Activated B cell treated with CpG ODN at 0.5 μM for 24 hours (primary cell): ENCODE measurements around the gene MYL6B. TPM values are rescaled to one million over a fixed set of nuclear protein-coding genes. Genes with fewer than 3 reads are reported as not detected.
"Not testable (repeated sequence)": the region's sequence is repeated elsewhere in the genome, so short reads cannot be mapped to it uniquely, and the experiment has no call there.

Source experiments
- ATAC-seq: fragments of 200-7000 bp; cut with Tn5 transposase; one replicate; pipeline ENCODE4 v1.10.0; 2021; ENCODE audit warnings: low read depth, mild to moderate bottlenecking, moderate library complexity
- CTCF ChIA-PET: fragments of 350-600 bp; sonication (Branson Sonifier 250); formaldehyde crosslinking; loops from one replicate; lab custom pipeline; 2021; ENCODE audit warnings: antibody characterized with exemption; lab: Charles Lee
- POLR2A ChIA-PET: fragments of 350-600 bp; sonication (Branson Sonifier 250); formaldehyde crosslinking; loops from one replicate; lab custom pipeline; 2021; ENCODE audit warnings: antibody characterized with exemption; lab: Charles Lee
- DNase-seq: peaks from one replicate; pipeline ENCODE4 v3.0.0; 2022
- H3K27ac Mint-ChIP-seq: one replicate; pipeline ENCODE4 v1.8.0; 2020; ENCODE audit warnings: mixed read lengths
- H3K27me3 Mint-ChIP-seq: one replicate; pipeline ENCODE4 v1.8.0; 2021; ENCODE audit warnings: mixed read lengths
- H3K36me3 Mint-ChIP-seq: one replicate; pipeline ENCODE4 v1.8.0; 2021; ENCODE audit warnings: low read depth, mixed read lengths
- H3K4me1 Mint-ChIP-seq: one replicate; pipeline ENCODE4 v1.8.0; 2021; ENCODE audit warnings: mixed read lengths
- H3K4me3 Mint-ChIP-seq: one replicate; pipeline ENCODE4 v1.8.0; 2020; ENCODE audit warnings: mild to moderate bottlenecking, mixed read lengths
- H3K9me3 Mint-ChIP-seq: one replicate; pipeline ENCODE4 v1.8.0; 2020; ENCODE audit warnings: mixed read lengths
- CTCF ChIP-seq: fragments of 200-600 bp; IDR thresholded peaks from one replicate; pipeline ENCODE4 v1.8.0; 2022; ENCODE audit warnings: antibody characterized with exemption, mild to moderate bottlenecking
- intact Hi-C: fragments of 100-400 bp; cut with micrococcal nuclease; formaldehyde crosslinking; loops from one replicate; pipeline ENCODE4 v1.15.1; 2024
- total RNA-seq: library from RNA; stranded (reverse); gene quantifications from 2 replicates; pipeline ENCODE4 v1.2.3, GENCODE V29; 2022

Gene MYL6B
- total RNA-seq, 1 donor from 2014 or later, result 25.2 TPM

- no peak for TF ChIP-seq CTCF
These were observed 1.3 kb downstream of the MYL6B start for GRCh38 chr12:56153678-56154065.

GRCh38 chr12:56154246-56154771 lies 1.9 kb downstream of the MYL6B start:
- TF ChIP-seq CTCF, result no peak

More at GRCh38 chr12:56153678-56154065, 1.3 kb downstream of the MYL6B start:
- peaks cover 25% of the 10 kb centered on the region for H3K36me3 Mint-ChIP-seq
- peak overlapping the region; percentile 35 for H3K4me3 Mint-ChIP-seq
- peaks cover 46% of the 10 kb centered on the region for H3K4me1 Mint-ChIP-seq
- H3K27me3 Mint-ChIP-seq, result no peaks in the 10 kb centered on the region
- no peaks in the 10 kb centered on the region for H3K9me3 Mint-ChIP-seq
- no peak overlapping the region for H3K27ac Mint-ChIP-seq
- DNase-seq (no peak), ATAC-seq (no peak)
- ChIA-PET POLR2A (interaction anchor here (1.1 kb wide), 1 partner anchor 34 kb away, joined by 5 read pairs; no protein-coding TSS in a partner anchor), CTCF (interaction anchor here (0.6 to 2.4 kb wide), 2 partner anchors 27 to 35 kb away, joined by 3 to 6 read pairs; partner anchors contain the start of gene SMARCC2)
- intact Hi-C loops, result no loop called here

GRCh38 chr12:56154818-56155217 lies 2.4 kb downstream of the MYL6B start:
- H3K4me3 Mint-ChIP-seq, result no peak overlapping the region
- POLR2A ChIA-PET, result interaction anchor here (1.1 to 1.9 kb wide), 3 partner anchors 27 to 67 kb away, joined by 4 to 8 read pairs (median 5); partner anchors contain the start of genes ESYT1 and RNF41
- intact Hi-C loops, result no loop called here
- no peaks in the 10 kb centered on the region for H3K9me3 Mint-ChIP-seq
- DNase-seq (no peak), ATAC-seq (no peak)
- no peak overlapping the region for H3K27ac Mint-ChIP-seq
- H3K4me1 Mint-ChIP-seq, result peaks cover 57% of the 10 kb centered on the region
- peaks cover 36% of the 10 kb centered on the region for H3K36me3 Mint-ChIP-seq
- CTCF ChIA-PET, result interaction anchor here (0.6 to 2.4 kb wide), 4 partner anchors 15 to 35 kb away, joined by 3 to 6 read pairs (median 4); partner anchors contain the start of gene SMARCC2
- TF ChIP-seq CTCF, result no peak
- no peaks in the 10 kb centered on the region for H3K27me3 Mint-ChIP-seq

More at GRCh38 chr12:56154246-56154771, 1.9 kb downstream of the MYL6B start:
- intact Hi-C loops, result no loop called here
- peaks cover 51% of the 10 kb centered on the region for H3K4me1 Mint-ChIP-seq
- H3K9me3 Mint-ChIP-seq, result no peaks in the 10 kb centered on the region
- ChIA-PET POLR2A (interaction anchor here (1.1 to 1.9 kb wide), 3 partner anchors 26 to 67 kb away, joined by 4 to 8 read pairs (median 5); partner anchors contain the start of genes ESYT1 and RNF41), CTCF (interaction anchor here (0.6 to 2.4 kb wide), 5 partner anchors 15 to 35 kb away, joined by 3 to 6 read pairs (median 4); partner anchors contain the start of gene SMARCC2)
- H3K36me3 Mint-ChIP-seq, result peaks cover 31% of the 10 kb centered on the region
- ATAC-seq, result no peak
- no peak overlapping the region for H3K4me3 Mint-ChIP-seq
- peak overlapping the region; percentile 35 for H3K27ac Mint-ChIP-seq
- H3K27me3 Mint-ChIP-seq, result no peaks in the 10 kb centered on the region
- DNase-seq, result no peak

DNA sequence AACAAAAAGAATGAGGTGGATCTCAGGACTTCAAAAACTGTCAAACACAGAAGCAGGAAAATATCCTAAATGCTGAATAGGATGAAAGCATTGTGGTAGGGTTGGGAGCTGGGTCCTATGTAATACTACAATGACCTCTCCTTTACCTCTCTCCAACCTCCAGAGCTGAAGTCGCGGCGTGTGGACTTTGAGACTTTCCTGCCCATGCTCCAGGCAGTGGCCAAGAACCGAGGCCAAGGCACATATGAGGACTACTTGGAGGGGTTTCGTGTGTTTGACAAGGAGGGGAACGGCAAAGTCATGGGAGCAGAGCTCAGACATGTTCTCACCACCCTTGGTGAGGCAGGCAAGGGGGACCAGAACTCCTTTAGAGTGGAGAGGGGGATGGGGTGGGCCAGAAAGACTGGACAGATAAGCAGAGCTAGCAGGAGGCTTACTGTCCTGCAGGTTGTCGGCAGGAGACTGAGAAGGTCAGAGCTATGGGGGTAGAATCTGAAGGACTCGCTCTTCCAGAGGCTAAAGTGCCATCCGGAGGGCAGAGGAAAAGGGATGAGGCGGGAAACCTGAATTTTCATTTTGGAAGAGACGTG lies 3.0 kb downstream of the MYL6B start:
- Mint-ChIP-seq H3K36me3 (peaks cover 42% of the 10 kb centered on the region), H3K4me3 (peak overlapping the region; percentile 13), H3K4me1 (peaks cover 59% of the 10 kb centered on the region), H3K27ac (peak overlapping the region; percentile 1), H3K27me3 (no peaks in the 10 kb centered on the region), H3K9me3 (no peaks in the 10 kb centered on the region)
- no peak for TF ChIP-seq CTCF
- ATAC-seq, result no peak
- intact Hi-C loops, result no loop called here
- CTCF ChIA-PET, result interaction anchor here (0.6 to 2.4 kb wide), 5 partner anchors 16 to 35 kb away, joined by 3 to 6 read pairs (median 3); partner anchors contain the start of gene SMARCC2
- POLR2A ChIA-PET, result interaction anchor here (1.8 to 1.9 kb wide), 2 partner anchors 27 to 66 kb away, joined by 4 to 8 read pairs; partner anchors contain the start of genes ESYT1 and RNF41
- no peak for DNase-seq

DNA sequence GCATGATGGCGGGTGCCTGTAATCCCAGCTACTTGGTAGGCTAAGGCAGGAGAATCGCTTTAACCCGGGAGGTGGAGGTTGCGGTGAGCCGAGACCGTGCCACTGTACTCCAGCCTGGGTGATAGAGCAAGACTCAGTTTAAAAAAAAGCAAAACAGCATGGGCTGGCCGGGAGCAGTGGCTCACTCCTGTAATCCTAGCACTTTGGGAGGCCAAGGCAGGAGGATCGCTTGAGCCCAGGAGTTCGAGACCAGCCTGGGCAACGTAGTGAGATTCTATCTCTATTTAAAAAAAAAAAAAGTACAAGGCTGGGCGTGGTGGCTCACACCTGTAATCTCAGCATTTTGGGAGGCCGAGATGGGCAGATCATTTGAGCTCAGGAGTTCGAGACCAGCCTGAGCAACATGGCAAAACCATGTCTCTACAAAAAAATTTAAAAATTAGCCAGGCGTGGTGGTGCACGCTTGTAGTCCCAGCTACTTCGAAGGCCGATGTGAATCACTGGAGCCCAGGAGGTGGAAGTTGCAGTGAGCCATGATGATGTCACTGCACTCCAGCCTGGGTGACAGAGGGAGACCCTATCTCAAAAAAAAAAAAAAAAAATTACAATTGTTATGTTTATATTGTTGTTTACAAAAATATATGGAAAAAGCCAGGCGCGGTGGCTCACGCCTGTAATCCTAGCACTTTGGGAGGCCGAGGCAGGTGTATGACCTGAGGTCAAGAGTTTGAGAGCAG lies 4.2 kb downstream of the MYL6B start:
- intact Hi-C loops, DNase-seq, H3K27me3 Mint-ChIP-seq, CTCF ChIA-PET, ATAC-seq, H3K9me3 Mint-ChIP-seq: not testable (repeated sequence)
- H3K27ac Mint-ChIP-seq, result peak overlapping the region; percentile 95
- H3K36me3 Mint-ChIP-seq, result peaks cover 55% of the 10 kb centered on the region
- H3K4me1 Mint-ChIP-seq, result peaks cover 60% of the 10 kb centered on the region
- peak overlapping the region; percentile 94 for H3K4me3 Mint-ChIP-seq
- POLR2A ChIA-PET, result interaction anchor here (0.5 to 4.3 kb wide), 14 partner anchors 14 to 1457 kb away, joined by 3 to 67 read pairs (median 4); partner anchors contain the start of genes ESYT1, NACA, RNF41 and RPL41
